GM12874 (cell line): ENCODE measurements around the gene GALNT15.

Source experiments
- TF ChIP-seq, protein P1 (sequence below): IDR thresholded peaks from 2 replicates; pipeline ENCODE4 v1.5.1; 2011; ENCODE audit warnings: low read depth, mild to moderate bottlenecking, control low read depth, low read length, moderate library complexity; ENCODE audit not compliant: insufficient read depth

The GALNT15 gene

DNA sequence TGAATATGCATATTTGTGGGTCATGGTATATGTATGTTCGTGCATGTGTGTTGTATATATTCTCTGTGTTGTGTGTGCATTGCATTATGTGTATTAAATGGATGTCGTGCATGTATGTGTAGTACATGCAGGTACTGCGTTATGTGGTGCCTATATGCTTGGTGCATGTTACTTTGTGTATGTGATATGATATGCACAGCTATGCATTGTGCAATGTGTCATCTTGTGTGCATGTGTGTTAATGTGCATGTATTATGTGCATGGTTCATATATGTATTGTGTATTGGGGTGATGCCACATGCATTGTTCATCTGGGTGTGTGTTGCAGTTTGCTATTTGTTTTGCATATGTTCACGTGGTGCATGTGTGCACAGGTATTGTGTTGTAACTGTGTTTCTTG, 2.9 kb downstream of the GALNT15 start:
- TF ChIP-seq, protein P1, sequence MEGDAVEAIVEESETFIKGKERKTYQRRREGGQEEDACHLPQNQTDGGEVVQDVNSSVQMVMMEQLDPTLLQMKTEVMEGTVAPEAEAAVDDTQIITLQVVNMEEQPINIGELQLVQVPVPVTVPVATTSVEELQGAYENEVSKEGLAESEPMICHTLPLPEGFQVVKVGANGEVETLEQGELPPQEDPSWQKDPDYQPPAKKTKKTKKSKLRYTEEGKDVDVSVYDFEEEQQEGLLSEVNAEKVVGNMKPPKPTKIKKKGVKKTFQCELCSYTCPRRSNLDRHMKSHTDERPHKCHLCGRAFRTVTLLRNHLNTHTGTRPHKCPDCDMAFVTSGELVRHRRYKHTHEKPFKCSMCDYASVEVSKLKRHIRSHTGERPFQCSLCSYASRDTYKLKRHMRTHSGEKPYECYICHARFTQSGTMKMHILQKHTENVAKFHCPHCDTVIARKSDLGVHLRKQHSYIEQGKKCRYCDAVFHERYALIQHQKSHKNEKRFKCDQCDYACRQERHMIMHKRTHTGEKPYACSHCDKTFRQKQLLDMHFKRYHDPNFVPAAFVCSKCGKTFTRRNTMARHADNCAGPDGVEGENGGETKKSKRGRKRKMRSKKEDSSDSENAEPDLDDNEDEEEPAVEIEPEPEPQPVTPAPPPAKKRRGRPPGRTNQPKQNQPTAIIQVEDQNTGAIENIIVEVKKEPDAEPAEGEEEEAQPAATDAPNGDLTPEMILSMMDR, result no peak

DNA sequence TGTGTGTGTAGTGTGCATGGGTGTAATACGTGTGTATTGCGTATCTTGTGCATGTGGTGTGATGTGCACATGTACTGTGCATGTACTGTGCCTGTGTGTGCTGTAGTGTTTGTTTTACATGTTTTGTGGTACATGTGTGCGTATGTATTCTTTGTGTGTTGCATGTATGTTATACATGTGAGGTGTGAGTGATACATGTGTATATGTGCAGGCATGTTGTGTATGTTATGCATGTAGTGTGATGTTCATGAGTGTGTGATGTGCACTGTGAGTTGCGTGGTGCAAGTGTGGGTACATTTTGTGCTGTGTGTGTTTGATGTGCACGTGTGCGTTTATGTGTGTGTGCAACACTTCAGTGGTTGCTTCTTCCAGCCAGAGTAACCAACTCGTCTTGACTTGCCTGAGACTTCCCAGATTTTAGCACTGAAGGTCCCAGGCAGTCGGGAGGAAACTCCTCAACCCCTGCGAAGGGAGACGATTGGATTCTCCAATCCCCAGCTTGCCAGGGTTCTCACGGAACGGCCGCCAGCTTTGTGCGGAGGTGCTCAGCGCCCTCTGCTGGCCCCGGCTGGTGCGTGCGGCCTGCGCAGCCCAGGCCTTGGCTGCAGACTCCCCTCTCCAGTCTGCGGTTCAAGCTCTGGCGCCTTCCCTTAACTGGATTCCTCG, 3.6 kb downstream of the GALNT15 start:
- TF ChIP-seq, protein P1, result peak; percentile 100

DNA sequence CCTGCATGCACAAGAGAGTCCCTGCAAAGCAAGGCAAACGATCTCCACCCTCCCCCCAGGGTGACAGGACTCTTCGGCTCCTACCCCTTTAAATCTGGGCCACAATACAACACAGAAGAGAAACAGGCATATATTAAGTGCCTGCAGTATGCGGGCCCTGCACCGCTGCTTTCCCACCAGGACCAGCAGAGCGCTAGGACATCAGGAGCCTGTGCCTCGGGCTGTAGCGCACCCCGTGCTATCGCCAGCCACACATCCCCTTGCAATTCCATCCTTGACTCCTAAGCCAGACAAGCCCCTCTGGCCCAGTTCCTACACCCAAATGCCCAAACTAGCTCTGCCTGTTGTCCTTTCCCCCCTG, 4.1 kb downstream of the GALNT15 start:
- TF ChIP-seq, protein P1, result no peak

DNA sequence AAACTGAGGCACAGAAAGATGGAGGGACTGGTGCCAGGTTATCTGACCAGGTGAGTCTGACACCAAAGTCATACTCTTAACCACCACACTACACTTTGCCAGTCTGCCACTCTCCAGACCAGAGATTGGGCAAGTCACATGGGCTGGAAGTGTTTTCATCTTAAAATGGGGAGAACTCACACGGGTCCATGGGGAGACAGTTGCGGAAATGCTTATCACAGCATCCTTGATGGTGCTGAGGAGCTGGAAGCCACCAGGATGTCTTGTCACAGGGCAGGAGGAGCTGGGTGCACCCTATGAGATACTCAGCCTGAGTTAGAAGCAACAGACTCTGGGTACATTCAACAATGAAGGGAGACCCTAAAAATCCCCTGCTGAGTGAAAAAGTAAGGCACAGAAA, 4.8 kb downstream of the GALNT15 start:
- TF ChIP-seq, protein P1, result no peak

DNA sequence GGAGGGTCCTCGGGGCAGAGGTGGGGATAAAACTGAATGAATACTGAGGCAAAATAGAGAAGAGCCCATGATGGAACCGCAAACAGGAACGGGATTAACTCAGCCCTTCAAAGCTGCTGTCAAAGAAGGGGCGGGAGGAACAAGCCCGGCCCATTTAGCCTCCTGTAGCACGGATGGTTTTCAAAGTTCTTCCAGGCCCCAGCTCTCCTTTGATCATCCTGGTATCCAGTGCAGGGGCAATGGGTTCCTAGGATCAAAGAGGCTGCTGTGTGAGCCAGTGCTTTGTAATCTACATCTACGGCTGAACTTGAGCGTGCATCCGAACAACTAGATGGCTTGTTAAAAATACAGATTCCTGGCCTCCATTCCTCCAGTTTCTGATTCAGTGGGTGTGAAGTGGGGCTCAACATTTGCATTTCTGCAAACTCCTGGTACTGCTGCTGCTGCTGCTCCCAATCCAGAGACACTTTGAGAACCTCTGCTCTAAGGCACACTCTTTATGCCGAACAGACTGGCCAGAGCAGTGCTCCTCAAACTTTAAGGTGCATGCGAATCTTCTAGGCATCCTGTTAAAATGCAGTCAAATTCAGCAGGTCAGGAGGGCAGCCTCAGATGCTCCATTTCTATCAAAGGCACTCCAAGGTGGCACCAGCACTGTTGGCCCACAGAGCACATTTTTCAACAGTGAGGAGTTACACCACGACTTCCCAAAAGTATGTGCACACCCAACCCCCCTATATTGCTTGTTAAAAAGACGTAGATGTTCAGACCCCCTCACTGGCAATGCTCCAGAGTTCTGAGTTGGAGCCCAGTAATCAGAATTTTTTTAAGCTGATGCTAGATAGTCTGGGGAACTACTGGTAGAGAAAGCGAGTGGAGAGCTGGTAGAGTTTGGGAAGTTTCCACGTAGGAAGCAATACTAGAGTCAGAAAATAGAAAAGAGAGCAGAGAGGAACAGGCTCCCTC, 5.6 kb downstream of the GALNT15 start:
- TF ChIP-seq, protein P1, result no peak

DNA sequence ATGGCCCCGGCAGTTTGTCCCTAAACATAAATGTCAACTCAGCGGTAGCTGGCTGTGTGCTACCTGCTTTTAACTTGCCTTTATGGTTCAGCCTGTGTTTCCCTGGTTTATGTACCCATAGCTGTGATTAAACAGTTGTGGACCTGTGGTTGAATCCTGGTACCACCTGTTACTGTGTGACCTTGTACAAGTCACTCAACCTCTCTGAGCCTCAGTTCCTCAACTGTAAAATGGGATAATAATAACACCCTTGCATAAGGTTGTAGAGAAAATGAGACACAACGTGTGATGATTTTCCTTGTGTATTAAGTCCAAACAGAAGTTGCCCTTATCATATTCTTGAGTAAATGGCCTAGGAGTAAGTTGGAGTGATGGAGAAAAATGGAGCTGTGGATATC, 6.3 kb downstream of the GALNT15 start:
- TF ChIP-seq, protein P1, result no peak

DNA sequence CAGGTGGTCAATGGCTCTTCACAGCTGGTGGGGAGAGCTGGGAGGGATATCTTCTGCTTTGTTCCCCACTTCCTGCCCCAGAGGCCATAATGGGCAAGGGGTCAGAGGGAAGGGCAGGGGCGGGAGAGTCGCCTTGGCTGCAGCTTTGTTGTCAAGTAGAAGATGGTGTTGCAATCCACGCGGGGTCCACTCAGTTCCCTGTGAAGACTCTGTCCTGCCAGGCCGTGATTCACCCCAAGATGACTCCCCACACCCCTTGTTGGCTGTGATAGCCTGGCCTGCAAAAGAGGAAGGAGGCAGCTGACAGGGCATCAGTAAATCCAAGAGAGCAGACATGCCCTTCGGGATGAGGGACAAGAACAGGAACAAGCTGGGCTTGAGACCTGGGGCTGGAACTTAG, 6.9 kb downstream of the GALNT15 start:
- TF ChIP-seq, protein P1, result no peak
